HG02885 (cell line): ENCODE results near the gene TSC22D4.
"Not testable (repeated sequence)": the region's sequence is repeated elsewhere in the genome, so short reads cannot be mapped to it uniquely, and the experiment has no call there.

Experiments used
- ATAC-seq: cut with Tn5 transposase; IDR thresholded peaks from one replicate; pipeline ENCODE4 v1.9.1; 2021; ENCODE audit warnings: mild to moderate bottlenecking; ENCODE audit not compliant: unreplicated experiment, poor library complexity

Gene TSC22D4

GRCh38 chr7:100447363-100447762, 31.7 kb downstream of the TSC22D4 start:
- ATAC-seq = not testable (repeated sequence)

DNA sequence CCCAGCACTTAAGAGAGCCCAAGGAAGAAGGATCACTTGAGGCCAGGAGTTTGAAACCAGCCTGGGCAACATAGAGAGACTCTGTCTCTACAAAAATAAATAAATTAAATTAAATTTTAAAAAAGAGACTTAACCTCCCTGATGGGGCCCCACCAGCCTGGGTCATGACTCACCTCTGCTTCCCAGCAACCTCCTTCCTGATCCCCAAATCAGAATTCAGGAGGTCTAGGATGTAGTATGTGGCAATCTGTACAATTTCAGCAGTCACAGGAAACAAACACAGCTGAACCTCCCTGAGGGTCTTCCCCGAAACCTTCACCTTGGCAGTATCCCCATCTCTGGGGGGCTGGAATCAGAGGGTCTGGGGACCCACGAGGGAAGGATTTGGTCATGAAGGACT, 33.0 kb downstream of the TSC22D4 start:
- no peak for ATAC-seq

- ATAC-seq = no peak
These were observed 34.4 kb downstream of the TSC22D4 start for GRCh38 chr7:100444311-100445278.

DNA sequence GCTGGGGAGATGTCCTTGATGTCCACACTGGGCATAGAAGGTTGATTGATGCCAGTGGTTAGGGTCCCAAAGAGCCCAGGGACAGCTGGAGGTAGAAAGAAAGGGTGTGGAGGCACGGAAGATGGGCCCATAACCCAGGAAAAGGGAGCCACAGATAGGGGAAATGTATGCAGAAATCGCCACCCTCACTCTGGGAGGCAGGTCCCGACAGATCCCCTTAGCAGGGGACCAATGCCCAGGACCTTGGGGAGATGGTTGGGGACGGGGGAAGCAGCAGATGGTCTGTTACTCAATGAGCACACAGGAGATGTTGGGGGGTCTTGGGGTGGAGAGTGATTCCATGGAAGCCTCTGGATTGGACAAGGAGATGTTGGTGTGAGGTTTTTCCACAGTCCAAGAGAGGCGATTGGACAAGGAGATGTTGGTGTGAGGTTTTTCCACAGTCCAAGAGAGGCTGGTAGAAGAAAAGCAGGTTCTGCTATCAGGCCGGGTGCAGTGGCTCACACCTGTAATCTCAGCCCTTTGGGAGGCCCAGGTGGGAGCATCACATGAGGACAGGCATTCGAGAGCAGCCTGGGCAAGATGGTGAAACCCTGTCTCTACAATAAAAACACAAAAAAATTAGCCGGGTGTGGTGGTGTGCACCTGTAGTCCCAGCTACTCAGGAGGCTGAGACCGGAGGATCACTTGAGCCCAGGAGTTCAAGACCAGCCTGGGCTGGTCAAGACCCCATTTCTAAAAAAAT, 35.7 kb downstream of the TSC22D4 start:
- no peak for ATAC-seq

DNA sequence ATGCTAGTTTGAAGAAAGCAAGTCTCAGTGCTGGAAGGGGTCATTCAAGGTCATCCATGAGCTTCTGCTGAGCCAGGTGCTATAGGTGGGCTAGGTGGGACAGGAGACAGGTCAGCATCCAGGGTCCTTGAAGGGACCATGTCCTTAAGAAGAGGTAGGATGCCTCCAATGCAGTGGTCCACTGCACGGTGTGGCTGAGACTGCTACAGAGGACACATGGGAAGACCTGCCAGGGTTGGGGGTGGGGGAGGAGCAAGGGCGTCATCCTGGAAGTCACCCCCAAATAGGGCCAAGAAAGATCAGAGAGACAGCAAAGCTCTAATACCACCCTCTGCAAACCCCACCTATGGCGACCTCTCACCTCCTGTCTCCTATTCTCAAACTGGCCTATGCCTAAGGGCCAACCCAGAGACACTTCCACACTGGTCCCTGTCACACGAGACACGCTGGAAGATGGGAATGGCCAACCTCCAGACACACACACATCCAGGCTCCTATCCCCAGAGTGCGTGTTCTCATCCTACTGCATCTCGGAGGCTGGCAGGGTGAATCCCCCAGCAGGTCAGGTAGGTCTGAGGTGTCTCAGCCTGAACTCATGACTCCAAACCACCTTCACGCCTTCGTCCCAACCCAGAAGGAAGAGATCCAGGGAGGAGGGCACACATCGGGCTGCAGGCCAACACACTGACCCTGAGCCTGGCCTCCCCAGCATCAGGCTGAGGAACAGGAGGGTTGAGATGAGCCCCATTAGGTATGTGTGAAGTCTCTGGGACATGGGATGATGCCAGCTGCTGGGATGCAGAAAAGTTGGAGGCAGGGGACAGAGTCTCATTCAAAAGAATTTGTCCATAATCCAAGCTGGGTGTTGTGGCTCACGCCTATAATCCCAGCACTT, 37.1 kb downstream of the TSC22D4 start:
- no peak for ATAC-seq

DNA sequence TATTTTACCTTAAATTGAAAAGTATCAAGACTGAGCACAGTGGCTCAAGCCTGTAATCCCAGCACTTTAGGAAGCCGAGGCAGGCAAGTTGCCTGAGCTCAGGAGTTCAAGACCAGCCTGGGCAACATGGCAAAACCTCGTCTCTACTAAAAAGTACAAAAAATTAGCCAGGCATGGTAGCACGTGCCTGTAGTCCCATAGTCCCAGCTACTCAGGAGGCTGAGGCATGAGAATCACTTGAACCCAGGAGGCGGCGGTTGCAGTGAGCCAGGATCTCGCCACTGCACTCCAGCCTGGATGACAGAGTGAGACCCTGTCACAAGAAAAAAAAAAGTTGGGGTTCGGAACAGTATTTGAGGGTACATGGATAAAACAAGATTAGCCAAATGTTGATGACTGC, 39.8 kb downstream of the TSC22D4 start:
- ATAC-seq = not testable (repeated sequence)

- not testable (repeated sequence) for ATAC-seq
These were observed 40.3 kb downstream of the TSC22D4 start for GRCh38 chr7:100438731-100439130.

DNA sequence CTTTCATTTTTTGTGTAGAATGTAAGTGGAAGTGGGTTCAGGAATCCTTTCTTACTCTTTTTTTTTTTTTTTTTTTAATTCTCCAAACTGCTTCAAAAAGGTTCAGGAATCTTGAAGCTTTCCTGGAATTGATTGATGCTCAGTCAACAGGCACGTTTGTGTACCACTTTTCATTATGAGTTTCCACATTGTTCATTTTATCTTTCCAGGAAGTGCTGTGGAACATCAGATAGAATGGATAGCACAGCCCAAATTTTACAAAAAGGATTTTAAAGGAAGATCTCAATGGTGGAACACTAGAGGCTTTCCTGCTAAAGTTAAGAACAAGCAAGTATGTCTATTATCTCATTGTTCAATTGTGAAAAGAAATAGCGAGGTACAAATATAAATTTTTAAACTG, 40.8 kb downstream of the TSC22D4 start:
- no peak for ATAC-seq

DNA sequence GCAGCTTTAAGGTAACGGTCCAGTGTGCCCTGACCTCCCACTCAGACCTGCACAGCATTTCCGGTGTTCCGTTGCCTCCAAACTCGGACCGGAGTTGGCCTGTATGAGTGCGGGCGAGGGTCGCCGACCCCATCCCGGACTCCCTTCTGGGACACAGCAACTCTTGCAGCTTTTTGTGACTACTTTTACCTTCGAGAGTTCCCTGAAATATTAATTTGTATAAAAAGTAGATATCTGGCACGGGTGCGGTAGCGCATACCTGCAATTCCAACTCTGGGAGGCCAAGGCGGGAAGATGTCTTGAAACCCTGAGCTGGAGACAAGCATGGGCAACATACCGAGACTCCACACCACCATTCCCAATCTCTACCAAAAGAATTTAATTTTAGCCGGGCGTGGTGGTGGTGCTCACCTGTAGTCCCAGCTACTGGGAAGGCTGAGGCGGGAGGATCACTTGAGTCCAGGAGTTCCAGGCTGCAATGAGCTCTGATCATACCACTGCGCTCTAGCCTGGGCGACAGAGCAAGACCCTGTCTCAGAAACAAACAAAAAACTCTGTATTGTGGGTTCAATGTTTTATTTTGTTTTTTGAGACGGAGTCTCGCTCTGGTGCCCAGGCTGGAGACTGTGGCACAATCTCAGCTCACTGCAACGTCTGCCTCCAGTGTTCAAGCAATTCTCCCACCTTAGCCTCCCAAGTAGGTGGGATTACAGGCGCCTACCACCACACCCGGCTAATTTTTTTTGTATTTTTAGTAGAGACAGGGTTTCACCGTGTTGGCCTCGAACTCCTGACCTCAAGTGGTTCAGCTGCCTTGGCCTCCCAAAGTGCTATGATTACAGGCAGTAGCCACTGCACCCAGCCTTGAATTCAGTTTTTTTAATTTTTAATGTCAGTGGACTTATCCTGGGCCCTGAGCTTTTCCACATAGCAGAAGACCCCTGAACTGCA, 41.6 kb downstream of the TSC22D4 start:
- ATAC-seq = no peak

DNA sequence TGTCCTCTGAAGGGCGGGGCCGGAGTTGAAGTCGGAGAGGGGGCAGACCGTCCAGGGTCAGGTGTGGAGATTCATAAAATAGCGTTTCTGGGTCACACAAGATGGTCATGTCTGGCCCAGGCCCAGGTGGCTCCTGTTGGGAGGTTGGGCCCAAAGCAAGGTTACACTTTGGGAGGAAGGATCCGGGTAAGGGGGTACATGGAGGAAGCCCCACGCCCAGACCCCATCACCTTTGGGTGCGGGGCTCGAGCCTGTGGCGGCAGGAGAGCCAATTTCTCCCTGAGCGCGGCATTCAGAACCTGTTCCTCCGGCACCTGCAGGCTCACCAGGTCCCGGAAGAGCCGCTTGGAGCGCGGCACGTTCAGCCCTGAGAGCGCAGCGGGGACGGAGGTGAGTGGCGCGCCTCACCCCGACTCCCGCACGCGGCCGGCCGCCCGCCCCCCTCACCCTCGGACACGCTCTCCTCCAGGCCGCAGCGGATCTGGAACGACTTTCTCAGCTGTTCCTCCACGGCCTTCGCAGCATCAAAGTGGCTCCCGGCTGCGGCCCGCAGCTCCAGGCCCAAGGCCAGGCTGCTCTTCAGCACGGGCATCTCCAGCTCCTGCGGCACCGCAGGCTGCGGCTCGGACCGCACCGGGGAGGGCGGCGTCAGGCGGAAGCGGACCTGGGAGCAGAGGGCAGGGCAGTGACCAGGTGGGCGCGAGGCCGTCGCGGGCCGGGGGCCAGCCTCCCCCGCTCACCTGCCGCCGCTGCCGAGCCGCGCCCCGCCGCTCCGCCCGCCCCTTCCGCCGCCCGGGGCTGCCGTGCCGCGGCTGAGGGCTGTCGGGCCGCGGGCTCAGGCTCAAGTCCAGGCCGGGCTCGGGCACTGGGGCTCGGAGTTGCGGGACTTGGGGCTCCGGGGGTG, 43.4 kb downstream of the TSC22D4 start:
- ATAC-seq = peak; percentile 29

DNA sequence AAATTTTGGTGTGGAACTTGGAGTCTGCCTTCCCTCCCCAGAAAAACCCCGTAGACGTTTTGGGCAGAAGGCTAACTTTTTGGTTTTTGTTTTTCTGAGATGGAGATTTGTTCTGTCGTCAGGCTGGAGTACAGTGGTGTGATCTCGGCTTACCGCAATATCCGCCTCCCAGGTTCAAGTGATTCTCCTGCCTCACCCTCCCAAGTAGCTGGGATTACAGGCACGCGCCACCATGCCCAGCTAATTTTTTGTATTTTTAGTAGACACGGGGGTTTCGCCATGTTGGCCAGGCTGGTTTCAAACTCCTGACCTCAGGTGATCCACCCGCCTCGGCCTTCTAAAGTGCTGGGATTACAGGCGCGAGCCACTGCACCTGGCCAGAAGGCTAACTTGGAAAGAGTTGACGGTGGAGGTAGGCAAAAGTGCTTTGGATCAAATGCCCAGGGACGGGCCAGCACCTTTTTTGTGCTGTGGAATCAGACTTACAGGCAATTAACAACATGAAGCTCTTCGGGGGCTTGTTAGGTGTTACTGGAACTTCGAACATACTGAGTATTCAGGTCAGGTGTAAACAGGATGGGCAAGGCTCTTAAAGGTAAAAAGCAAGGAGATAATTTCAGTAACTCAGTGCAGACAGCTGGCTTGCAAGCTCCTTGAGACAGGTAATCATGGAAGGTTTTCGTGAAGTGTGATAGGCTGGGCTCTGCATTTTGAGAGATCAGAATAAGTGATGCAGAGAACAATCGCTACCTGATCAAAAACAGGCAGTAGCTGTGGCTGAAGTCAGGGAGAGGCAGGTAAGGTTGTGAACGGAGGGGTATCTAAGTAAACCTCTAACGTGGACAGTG, 44.5 kb downstream of the TSC22D4 start:
- ATAC-seq = no peak

DNA sequence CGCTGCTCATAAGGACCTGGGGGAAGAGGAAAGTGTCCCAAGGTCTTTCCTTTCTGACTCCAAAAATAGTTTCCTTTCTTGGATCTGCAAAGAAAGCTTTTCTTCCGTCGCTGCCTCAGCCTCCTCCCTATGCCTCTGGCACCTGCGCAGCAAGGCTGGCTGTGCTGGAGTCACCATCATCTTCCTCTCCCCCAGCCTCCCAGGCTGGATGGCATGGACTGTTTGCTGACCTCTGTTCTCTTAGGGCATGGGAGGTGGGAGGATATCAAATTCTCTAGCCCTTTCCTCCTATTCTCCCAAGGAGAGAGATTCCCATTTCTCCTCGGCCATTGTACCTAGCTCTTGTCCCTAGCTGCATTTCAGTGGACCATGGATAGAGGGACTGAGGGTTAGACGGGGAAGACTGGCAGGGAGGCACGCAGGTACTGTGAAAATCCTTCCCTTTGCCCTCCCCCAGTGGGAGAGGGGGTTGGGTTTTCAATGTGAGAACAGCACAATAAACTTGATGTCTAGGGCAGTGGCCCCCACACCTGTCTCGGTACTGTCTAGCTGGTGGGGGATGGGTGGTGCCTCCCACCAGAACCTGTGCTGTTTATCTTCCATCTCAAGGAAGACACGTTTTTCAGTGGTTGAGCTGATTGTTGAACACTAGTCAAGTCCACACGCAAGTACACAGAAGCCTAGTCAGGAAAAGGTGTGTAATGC, 45.3 kb downstream of the TSC22D4 start:
- no peak for ATAC-seq

DNA sequence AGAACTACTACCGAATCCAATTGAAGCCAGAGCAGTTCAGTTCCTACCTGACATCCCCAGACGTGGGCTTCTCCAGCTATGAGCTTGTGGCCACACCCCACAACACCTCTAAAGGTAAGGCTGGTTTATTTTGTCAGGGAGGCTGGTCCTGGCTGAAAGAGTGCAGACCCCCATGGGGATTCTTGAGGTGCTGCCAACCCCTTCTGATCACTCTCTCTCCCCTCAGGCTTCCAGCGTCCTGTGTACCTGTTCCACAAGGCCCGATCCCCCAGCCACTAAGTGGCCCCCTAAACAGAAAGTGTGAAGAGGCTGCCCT, 45.8 kb downstream of the TSC22D4 start:
- no peak for ATAC-seq

GRCh38 chr7:100432621-100433275, 46.3 kb downstream of the TSC22D4 start:
- ATAC-seq = no peak

GRCh38 chr7:100432053-100432452, 47.0 kb downstream of the TSC22D4 start:
- no peak for ATAC-seq

DNA sequence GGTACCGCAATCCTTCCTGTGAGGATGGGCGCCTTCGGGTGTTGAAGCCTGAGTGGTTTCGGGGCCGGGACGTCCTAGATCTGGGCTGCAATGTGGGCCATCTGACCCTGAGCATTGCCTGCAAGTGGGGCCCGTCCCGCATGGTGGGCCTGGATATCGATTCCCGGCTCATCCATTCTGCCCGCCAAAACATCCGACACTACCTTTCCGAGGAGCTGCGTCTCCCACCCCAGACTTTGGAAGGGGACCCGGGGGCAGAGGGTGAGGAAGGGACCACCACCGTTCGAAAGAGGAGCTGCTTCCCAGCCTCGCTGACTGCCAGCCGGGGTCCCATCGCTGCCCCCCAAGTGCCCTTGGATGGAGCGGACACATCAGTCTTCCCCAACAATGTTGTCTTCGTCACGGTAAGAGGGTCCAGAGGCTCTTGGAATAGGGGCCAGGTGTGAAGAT, 47.7 kb downstream of the TSC22D4 start:
- no peak for ATAC-seq
